A549 (cell line): Measurements from ENCODE around the gene LRRC63. TPM values are rescaled to one million over a fixed set of nuclear protein-coding genes. Genes with fewer than 3 reads are reported as not detected.

Experiments
- ATAC-seq, 2 experiments: fragments of 200-7000 bp in 1 of 2; fragments of >200 bp in 1 of 2; cut with Nextera tagmentation in 1 of 2; cut with Tn5 transposase in 1 of 2; 3 replicates each; pipeline versions ENCODE4 v1.8.0 to v1.9.1; 2018 to 2020; ENCODE audit warnings: mild to moderate bottlenecking in 1 of 2, moderate library complexity in 1 of 2
- CTCF ChIA-PET: fragments of 300-600 bp; sonication (Branson Sonifier 250); formaldehyde crosslinking; extraction: SDS; loops from one replicate; lab custom pipeline; 2021; ENCODE audit warnings: antibody characterized with exemption, inconsistent platforms; lab: Yijun Ruan, JAX
- POLR2A ChIA-PET: fragments of 350-600 bp; formaldehyde crosslinking; extraction: SDS; loops from one replicate; lab custom pipeline; 2021; ENCODE audit warnings: antibody characterized with exemption, inconsistent platforms; lab: Yijun Ruan, JAX
- DNase-seq, 2 experiments: peaks; one replicate each; pipeline versions ENCODE4 v3.0.0 to v3.0.0-alpha.2; 2011 to 2016; ENCODE audit warnings: low read depth in 1 of 2, low spot score in 1 of 2
- FAIRE-seq: peaks from 2 replicates; lab custom pipeline; 2011; peaks lifted over from hg19 to GRCh38; lab: Jason Lieb, UNC
- H3K27ac ChIP-seq, 2 experiments: fragments of >200 bp; sonication (Bioruptor Twin); formaldehyde crosslinking; 3 replicates each; pipeline ENCODE4 v1.5.1; 2016 to 2017
- H3K4me1 ChIP-seq: fragments of >200 bp; sonication (Bioruptor Twin); formaldehyde crosslinking; 3 replicates; pipeline ENCODE4 v1.6.1; 2016
- H3K4me2 ChIP-seq: fragments of >200 bp; sonication (Bioruptor Twin); formaldehyde crosslinking; 3 replicates; pipeline ENCODE4 v1.6.1; 2016
- H3K4me3 ChIP-seq: fragments of >200 bp; sonication (Bioruptor Twin); formaldehyde crosslinking; 3 replicates; pipeline ENCODE4 v1.5.1; 2016
- H3K9me3 ChIP-seq: fragments of >200 bp; sonication (Bioruptor Twin); formaldehyde crosslinking; 3 replicates; pipeline ENCODE4 v1.6.1; 2016
- ATOH8 ChIP-seq: fragments of 250-450 bp; sonication (Bioruptor Pico); IDR thresholded peaks from 2 replicates; pipeline ENCODE4 v1.5.0; 2020; ENCODE audit warnings: low read depth, mild to moderate bottlenecking, moderate library complexity
- FOSL2 ChIP-seq, 2 experiments: fragments of 450-650 bp in 1 of 2; fragments of >200 bp in 1 of 2; sonication (Bioruptor Twin) in 1 of 2; formaldehyde crosslinking; IDR thresholded peaks; 2 replicates each; pipeline versions ENCODE4 v1.5.0 to v1.6.1; 2016 to 2020; ENCODE audit warnings: mild to moderate bottlenecking in 1 of 2, moderate library complexity in 1 of 2
- GATA3 ChIP-seq: IDR thresholded peaks from 2 replicates; pipeline ENCODE4 v1.6.1; 2012; ENCODE audit warnings: borderline replicate concordance
- HMGXB4 ChIP-seq: fragments of 250-450 bp; sonication (Bioruptor Pico); IDR thresholded peaks from 2 replicates; pipeline ENCODE4 v1.5.0; 2021; ENCODE audit warnings: mild to moderate bottlenecking, moderate library complexity, borderline replicate concordance
- HOXB5 ChIP-seq: fragments of 250-450 bp; sonication (Bioruptor Pico); IDR thresholded peaks from 2 replicates; pipeline ENCODE4 v1.5.0; 2020; ENCODE audit warnings: mild to moderate bottlenecking, moderate library complexity
- JUN ChIP-seq, 2 experiments: fragments of >200 bp; sonication (Bioruptor Twin); formaldehyde crosslinking; IDR thresholded peaks; 2 replicates in 1 of 2; 3 replicates in 1 of 2; pipeline ENCODE4 v1.6.1; 2016 to 2017
- MAX ChIP-seq: IDR thresholded peaks from 2 replicates; pipeline ENCODE4 v1.6.1; 2012
- MYC ChIP-seq: IDR thresholded peaks from 2 replicates; pipeline ENCODE4 v1.6.1; 2012; ENCODE audit warnings: mild to moderate bottlenecking, inconsistent platforms, low read length, improper control_type of control experiment, borderline replicate concordance
- NFE2L2 ChIP-seq: fragments of 150-350 bp; conservative IDR thresholded peaks from 2 replicates; pipeline ENCODE4 v1.6.1; 2014; ENCODE audit warnings: low read length
- NPAS2 ChIP-seq: fragments of 250-450 bp; sonication (Bioruptor Pico); IDR thresholded peaks from 2 replicates; pipeline ENCODE4 v1.8.0; 2022; ENCODE audit warnings: mild to moderate bottlenecking, moderate library complexity, borderline replicate concordance
- NR3C1 ChIP-seq: fragments of >200 bp; sonication (Bioruptor Twin); formaldehyde crosslinking; IDR thresholded peaks from 3 replicates; pipeline ENCODE4 v1.6.1; 2017
- PHF8 ChIP-seq: fragments of 200-600 bp; sonication (generic); IDR thresholded peaks from 2 replicates; pipeline ENCODE4 v1.6.1; 2016; ENCODE audit warnings: low read depth, mild to moderate bottlenecking, antibody characterized with exemption, moderate library complexity, borderline replicate concordance
- RAD21 ChIP-seq, 2 experiments: fragments of >200 bp in 1 of 2; sonication (Bioruptor Twin) in 1 of 2; formaldehyde crosslinking in 1 of 2; IDR thresholded peaks in 1 of 2; conservative IDR thresholded peaks in 1 of 2; 2 replicates in 1 of 2; 3 replicates in 1 of 2; pipeline ENCODE4 v1.6.1; 2012 to 2018; ENCODE audit warnings: inconsistent platforms in 1 of 2
- RARB ChIP-seq: fragments of 250-450 bp; sonication (Bioruptor Pico); IDR thresholded peaks from 2 replicates; pipeline ENCODE4 v1.8.0; 2021; ENCODE audit warnings: mild to moderate bottlenecking, moderate library complexity
- RCOR1 ChIP-seq: fragments of 150-350 bp; IDR thresholded peaks from 2 replicates; pipeline ENCODE4 v1.6.1; 2014; ENCODE audit warnings: antibody characterized with exemption, low read length, low read depth
- RFX5 ChIP-seq: fragments of 450-650 bp; IDR thresholded peaks from 2 replicates; pipeline ENCODE4 v1.7.1; 2014; ENCODE audit warnings: antibody characterized with exemption, mild to moderate bottlenecking, moderate library complexity
- RNF2 ChIP-seq: fragments of 200-600 bp; sonication (generic); IDR thresholded peaks from 2 replicates; pipeline ENCODE4 v1.6.1; 2016; ENCODE audit warnings: low read depth, mild to moderate bottlenecking, antibody characterized with exemption, moderate library complexity, borderline replicate concordance
- SMC3 ChIP-seq: fragments of >200 bp; sonication (Bioruptor Twin); formaldehyde crosslinking; IDR thresholded peaks from 3 replicates; pipeline ENCODE4 v1.6.1; 2018; ENCODE audit warnings: inconsistent platforms
- TFCP2L1 ChIP-seq: fragments of 250-450 bp; sonication (Bioruptor Pico); IDR thresholded peaks from 2 replicates; pipeline ENCODE4 v1.5.0; 2021; ENCODE audit warnings: mild to moderate bottlenecking
- ZC3H11A ChIP-seq: fragments of 450-650 bp; IDR thresholded peaks from 2 replicates; pipeline ENCODE4 v1.6.1; 2014; ENCODE audit warnings: antibody characterized with exemption, mild to moderate bottlenecking
- ZFP36 ChIP-seq: fragments of 450-650 bp; IDR thresholded peaks from 2 replicates; pipeline ENCODE4 v1.6.1; 2014; ENCODE audit warnings: borderline replicate concordance; ENCODE audit not compliant: partially characterized antibody
- WGBS: methylation state at CpG from one replicate; pipeline ENCODE4 v1.1.6; 2017; ENCODE audit errors: missing lambda C conversion rate; 5-methylcytosine and 5-hydroxymethylcytosine counted together
- polyA plus RNA-seq, 4 experiments: library from polyadenylated mRNA; depleted of rRNA in 3 of 4; stranded (reverse); fragments of >200 nt; fragmentation: RNase III in 1 of 4; extraction: RNeasy Plus Mini Kit Qiagen cat#74134 plus additional on column Dnase treatment in 1 of 4; gene quantifications; 2 replicates in 3 of 4; 3 replicates in 1 of 4; pipeline ENCODE4 v1.2.3, GENCODE V29; 2011 to 2017
- TF ChIP-seq, protein P1 (sequence below): fragments of 150-350 bp; IDR thresholded peaks from 2 replicates; pipeline ENCODE4 v1.6.1; 2014; ENCODE audit warnings: low read depth, mild to moderate bottlenecking, low read length
- TF ChIP-seq, protein P2 (sequence below): fragments of >200 bp; sonication (Bioruptor Twin); formaldehyde crosslinking; IDR thresholded peaks from 3 replicates; pipeline ENCODE4 v1.5.1; 2016
- TF ChIP-seq, protein P3 (sequence below): IDR thresholded peaks from 2 replicates; pipeline ENCODE4 v1.6.1; 2012; ENCODE audit warnings: low read depth, borderline replicate concordance

The LRRC63 gene
- polyA plus RNA-seq, 2 of the 4 experiments (the other 2 are of a cell fraction): 0.06 to 0.19 TPM

DNA sequence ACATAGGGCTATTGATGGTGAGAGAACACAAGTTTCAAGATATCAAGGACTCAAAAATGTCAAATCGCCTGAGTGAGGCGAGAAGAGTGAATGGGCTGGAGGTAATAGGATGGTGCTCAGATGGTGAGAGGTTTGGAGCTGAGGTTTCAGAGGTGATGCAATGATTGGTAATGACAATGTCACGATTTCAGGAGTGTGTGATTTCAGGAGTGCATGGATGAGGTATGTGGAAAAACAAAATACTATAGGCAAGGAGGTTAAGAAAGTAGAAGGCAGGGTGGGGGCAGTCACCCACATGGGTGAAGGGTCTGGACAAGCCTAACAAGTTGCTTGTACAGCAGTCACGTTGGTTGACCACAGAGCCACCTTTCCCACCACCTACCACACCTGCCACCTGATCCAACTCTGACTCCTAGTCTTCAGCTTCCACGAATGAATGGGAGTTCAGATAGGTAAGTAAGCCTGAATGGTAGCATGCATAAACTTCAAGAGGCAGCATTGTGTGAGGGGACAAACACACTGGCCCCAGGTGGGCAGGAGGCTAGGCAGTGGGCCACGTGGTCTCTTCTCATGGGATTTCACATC, 103.9 kb downstream of the LRRC63 start:
- no peak for ATAC-seq
- no peak for TF ChIP-seq RNF2
- no peak for TF ChIP-seq RAD21 (conservative IDR thresholded peaks at IDR 0.05 in 1 of 2, IDR thresholded peaks at IDR 0.05 in 1 of 2)
- no peak for TF ChIP-seq ZFP36
- no peak for TF ChIP-seq NPAS2
- TF ChIP-seq HMGXB4 (CRISPR knock-in tag): no peak
- no peak for TF ChIP-seq NR3C1
- no peak for TF ChIP-seq JUN (IDR thresholded peaks at IDR 0.05)
- TF ChIP-seq GATA3: no peak
- TF ChIP-seq, all 56 proteins: peak for 0
- FAIRE-seq (no peak), DNase-seq (no peak)
- H3K4me1 ChIP-seq: no peaks in the 10 kb centered on the region
- H3K9me3 ChIP-seq: no peaks in the 10 kb centered on the region
- ChIA-PET POLR2A (no interaction called here), CTCF (no interaction called here)
- no peak overlapping the region for H3K27ac ChIP-seq
- H3K4me3 ChIP-seq: no peak overlapping the region
- H3K4me2 ChIP-seq: no peak overlapping the region
- 41% methylated on average over 6 of the region's 6 CpGs for whole genome bisulfite sequencing

GRCh38 chr13:46317120-46317519, 105.4 kb downstream of the LRRC63 start:
- Histone ChIP-seq H3K4me3 (no peak overlapping the region), H3K27ac (no peak overlapping the region), H3K4me2 (no peak overlapping the region), H3K4me1 (no peaks in the 10 kb centered on the region), H3K9me3 (no peaks in the 10 kb centered on the region)
- FAIRE-seq: no peak
- no peak for DNase-seq
- ChIA-PET POLR2A (no interaction called here), CTCF (no interaction called here)
- TF ChIP-seq FOSL2 (IDR thresholded peaks at IDR 0.05) (no peak), FOSL2 (CRISPR knock-in tag; IDR thresholded peaks at IDR 0.05) (no peak), PHF8 (no peak), ZC3H11A (no peak), ATOH8 (CRISPR knock-in tag) (no peak)
- ATAC-seq: no peak

DNA sequence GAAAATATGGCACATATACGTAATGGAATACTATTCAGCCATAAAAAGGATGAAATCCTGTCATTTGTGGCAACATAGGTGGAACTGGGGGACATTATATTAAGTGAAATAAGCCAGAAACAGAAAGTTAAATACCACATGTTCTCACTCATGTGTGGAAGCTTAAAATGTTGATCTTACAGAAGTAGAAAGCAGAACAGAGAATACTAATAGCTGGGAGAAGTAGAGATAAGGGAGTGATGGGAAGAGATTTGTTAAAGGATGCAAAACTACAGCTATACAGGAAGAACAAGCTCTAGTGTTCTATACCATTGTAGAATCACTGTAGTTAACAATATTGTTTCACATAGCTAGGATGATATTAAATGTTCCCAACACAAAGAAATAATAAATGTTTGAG, 107.3 kb downstream of the LRRC63 start:
- ATAC-seq: no peak
- ChIA-PET POLR2A (no interaction called here), CTCF (interaction anchor here (0.8 to 1.6 kb wide), 2 partner anchors 172 to 512 kb away, joined by 3 read pairs; no protein-coding TSS in a partner anchor)
- Histone ChIP-seq H3K9me3 (no peaks in the 10 kb centered on the region), H3K4me2 (no peak overlapping the region), H3K27ac (no peak overlapping the region), H3K4me1 (no peaks in the 10 kb centered on the region), H3K4me3 (no peak overlapping the region)
- FAIRE-seq: no peak
- 0% methylated on average over 1 of the region's 1 CpG for WGBS
- TF ChIP-seq SMC3 (no peak), RARB (CRISPR knock-in tag) (no peak), HMGXB4 (CRISPR knock-in tag) (no peak), TFCP2L1 (CRISPR knock-in tag) (no peak), NFE2L2 (no peak), HOXB5 (CRISPR knock-in tag) (no peak), MYC (no peak), RFX5 (no peak), RCOR1 (no peak), MAX (no peak)
- TF ChIP-seq, protein P1, sequence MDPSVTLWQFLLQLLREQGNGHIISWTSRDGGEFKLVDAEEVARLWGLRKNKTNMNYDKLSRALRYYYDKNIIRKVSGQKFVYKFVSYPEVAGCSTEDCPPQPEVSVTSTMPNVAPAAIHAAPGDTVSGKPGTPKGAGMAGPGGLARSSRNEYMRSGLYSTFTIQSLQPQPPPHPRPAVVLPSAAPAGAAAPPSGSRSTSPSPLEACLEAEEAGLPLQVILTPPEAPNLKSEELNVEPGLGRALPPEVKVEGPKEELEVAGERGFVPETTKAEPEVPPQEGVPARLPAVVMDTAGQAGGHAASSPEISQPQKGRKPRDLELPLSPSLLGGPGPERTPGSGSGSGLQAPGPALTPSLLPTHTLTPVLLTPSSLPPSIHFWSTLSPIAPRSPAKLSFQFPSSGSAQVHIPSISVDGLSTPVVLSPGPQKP: no peak
- TF ChIP-seq, protein P2, sequence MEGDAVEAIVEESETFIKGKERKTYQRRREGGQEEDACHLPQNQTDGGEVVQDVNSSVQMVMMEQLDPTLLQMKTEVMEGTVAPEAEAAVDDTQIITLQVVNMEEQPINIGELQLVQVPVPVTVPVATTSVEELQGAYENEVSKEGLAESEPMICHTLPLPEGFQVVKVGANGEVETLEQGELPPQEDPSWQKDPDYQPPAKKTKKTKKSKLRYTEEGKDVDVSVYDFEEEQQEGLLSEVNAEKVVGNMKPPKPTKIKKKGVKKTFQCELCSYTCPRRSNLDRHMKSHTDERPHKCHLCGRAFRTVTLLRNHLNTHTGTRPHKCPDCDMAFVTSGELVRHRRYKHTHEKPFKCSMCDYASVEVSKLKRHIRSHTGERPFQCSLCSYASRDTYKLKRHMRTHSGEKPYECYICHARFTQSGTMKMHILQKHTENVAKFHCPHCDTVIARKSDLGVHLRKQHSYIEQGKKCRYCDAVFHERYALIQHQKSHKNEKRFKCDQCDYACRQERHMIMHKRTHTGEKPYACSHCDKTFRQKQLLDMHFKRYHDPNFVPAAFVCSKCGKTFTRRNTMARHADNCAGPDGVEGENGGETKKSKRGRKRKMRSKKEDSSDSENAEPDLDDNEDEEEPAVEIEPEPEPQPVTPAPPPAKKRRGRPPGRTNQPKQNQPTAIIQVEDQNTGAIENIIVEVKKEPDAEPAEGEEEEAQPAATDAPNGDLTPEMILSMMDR: no peak
- TF ChIP-seq, protein P3, sequence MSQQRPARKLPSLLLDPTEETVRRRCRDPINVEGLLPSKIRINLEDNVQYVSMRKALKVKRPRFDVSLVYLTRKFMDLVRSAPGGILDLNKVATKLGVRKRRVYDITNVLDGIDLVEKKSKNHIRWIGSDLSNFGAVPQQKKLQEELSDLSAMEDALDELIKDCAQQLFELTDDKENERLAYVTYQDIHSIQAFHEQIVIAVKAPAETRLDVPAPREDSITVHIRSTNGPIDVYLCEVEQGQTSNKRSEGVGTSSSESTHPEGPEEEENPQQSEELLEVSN: no peak
- DNase-seq: no peak
